HepG2 (cell line): Measurements from ENCODE around the gene DLG1. TPM values are rescaled to one million over a fixed set of nuclear protein-coding genes. Genes with fewer than 3 reads are reported as not detected.

ENCODE experiments used
- ATAC-seq: fragments of 200-7000 bp; cut with Tn5 transposase; 3 replicates; pipeline ENCODE4 v1.9.1; 2020; ENCODE audit warnings: mild to moderate bottlenecking, moderate library complexity
- BruUV-seq: library from RNA; stranded (reverse); fragments of 400-500 nt; replicated peaks from 2 replicates; lab custom pipeline; 2021; lab: Mats Ljungman, UMichigan
- CTCF ChIA-PET: fragments of 300-600 bp; formaldehyde crosslinking; extraction: SDS; loops from one replicate; lab custom pipeline; 2021; ENCODE audit warnings: low total read pairs, inconsistent platforms, low intra/inter-chr PET ratio; lab: Yijun Ruan, JAX
- POLR2A ChIA-PET: fragments of 350-600 bp; sonication (Branson Sonifier 250); formaldehyde crosslinking; loops from one replicate; lab custom pipeline; 2020; ENCODE audit warnings: antibody characterized with exemption, inconsistent platforms; lab: Yijun Ruan, JAX
- DNase-seq: peaks from one replicate; pipeline ENCODE4 v3.0.0-alpha.2; 2015; ENCODE audit warnings: low spot score
- FAIRE-seq: peaks from 3 replicates; lab custom pipeline; 2011; peaks lifted over from hg19 to GRCh38; lab: Jason Lieb, UNC
- H2AFZ ChIP-seq: one replicate; pipeline ENCODE4 v1.6.1; 2011; ENCODE audit warnings: low read length, inconsistent platforms
- H3K27ac ChIP-seq: fragments of 300-600 bp; 3 replicates; pipeline ENCODE4 v1.8.0; 2011; ENCODE audit warnings: mixed run types, mild to moderate bottlenecking, mixed read lengths, low read length, inconsistent platforms; ENCODE audit not compliant: insufficient read depth; ENCODE audit errors: extremely low read length
- H3K27me3 ChIP-seq, 2 experiments: fragments of 200-600 bp in 1 of 2; 2 replicates in 1 of 2; 3 replicates in 1 of 2; pipeline versions ENCODE4 v1.6.0 to v1.8.0; 2011; ENCODE audit warnings: low read length in 2 of 2, mild to moderate bottlenecking in 2 of 2, moderate library complexity in 2 of 2, inconsistent platforms in 1 of 2; ENCODE audit not compliant: insufficient read depth in 2 of 2, control insufficient read depth in 1 of 2
- H3K36me3 ChIP-seq, 2 experiments: fragments of 200-600 bp in 1 of 2; replicated peaks in 1 of 2; 2 replicates in 1 of 2; 3 replicates in 1 of 2; pipeline versions ENCODE4 v1.5.1 to v1.8.0; 2011; ENCODE audit warnings: low read length in 2 of 2, inconsistent platforms in 1 of 2; ENCODE audit not compliant: insufficient read depth in 2 of 2, control insufficient read depth in 1 of 2
- H3K4me1 ChIP-seq: 2 replicates; pipeline ENCODE4 v1.5.1; 2012; ENCODE audit warnings: low read length, inconsistent platforms; ENCODE audit not compliant: insufficient read depth
- H3K4me2 ChIP-seq: 2 replicates; pipeline ENCODE4 v1.6.0; 2011; ENCODE audit warnings: low read depth, low read length, inconsistent platforms
- H3K4me3 ChIP-seq, 3 experiments: fragments of 200-600 bp in 1 of 3; sonication (generic), shearing (Covaris generic) in 1 of 3; replicated peaks in 1 of 3; 2 replicates each; pipeline ENCODE4 v1.5.1; 2011 to 2016; ENCODE audit warnings: low read length in 3 of 3, inconsistent platforms in 2 of 3, low read depth in 2 of 3, mild to moderate bottlenecking in 2 of 3, control low read depth in 1 of 3, mixed read lengths in 1 of 3; ENCODE audit not compliant: insufficient read depth in 1 of 3
- H3K79me2 ChIP-seq: one replicate; pipeline ENCODE4 v1.6.1; 2011; ENCODE audit warnings: low read length, inconsistent platforms; ENCODE audit not compliant: insufficient read depth
- H3K9ac ChIP-seq: 2 replicates; pipeline ENCODE4 v1.6.0; 2011; ENCODE audit warnings: mild to moderate bottlenecking, low read depth, low read length, inconsistent platforms; ENCODE audit not compliant: insufficient read depth
- H3K9me3 ChIP-seq: 2 replicates; pipeline ENCODE4 v1.5.1; 2012; ENCODE audit warnings: mild to moderate bottlenecking, low read length
- H4K20me1 ChIP-seq: 2 replicates; pipeline ENCODE4 v1.6.0; 2011; ENCODE audit warnings: inconsistent platforms, mild to moderate bottlenecking, low read length, moderate library complexity; ENCODE audit not compliant: insufficient read depth
- CENPX ChIP-seq: sonication (generic); formaldehyde crosslinking; IDR thresholded peaks from 2 replicates; pipeline ENCODE4 v1.9.0; 2021; ENCODE audit warnings: mild to moderate bottlenecking, missing genetic modification reagents, moderate library complexity
- CREBL2 ChIP-seq: sonication (generic); formaldehyde crosslinking; IDR thresholded peaks from 2 replicates; pipeline ENCODE4 v1.8.1; 2023; ENCODE audit warnings: missing genetic modification reagents, mild to moderate bottlenecking, borderline replicate concordance
- FOXK2 ChIP-seq: fragments of 450-650 bp; IDR thresholded peaks from 2 replicates; pipeline ENCODE4 v1.6.1; 2016
- KDM5B ChIP-seq: sonication (generic); formaldehyde crosslinking; IDR thresholded peaks from 2 replicates; pipeline ENCODE4 v1.4.0; 2020; ENCODE audit warnings: missing genetic modification reagents, mild to moderate bottlenecking, borderline replicate concordance
- KLF13 ChIP-seq: sonication (generic); formaldehyde crosslinking; IDR thresholded peaks from 2 replicates; pipeline ENCODE4 v1.4.0; 2020; ENCODE audit warnings: mild to moderate bottlenecking, missing genetic modification reagents
- MAFF ChIP-seq: IDR thresholded peaks from 2 replicates; pipeline ENCODE4 v1.6.1; 2011; ENCODE audit warnings: low read depth, low read length, improper control_type of control experiment
- MAFK ChIP-seq, 2 experiments: IDR thresholded peaks in 1 of 2; conservative IDR thresholded peaks in 1 of 2; 2 replicates each; pipeline ENCODE4 v1.6.1; 2011; ENCODE audit warnings: improper control_type of control experiment in 2 of 2, low read length in 2 of 2
- MBNL3 ChIP-seq: fragments of 250-450 bp; sonication (Bioruptor Pico); conservative IDR thresholded peaks from 2 replicates; pipeline ENCODE4 v1.8.0; 2022; ENCODE audit warnings: mild to moderate bottlenecking, inconsistent platforms
- NFE2L2 ChIP-seq: fragments of 150-350 bp; IDR thresholded peaks from 2 replicates; pipeline ENCODE4 v1.6.1; 2014; ENCODE audit warnings: low read length
- PAX8 ChIP-seq: sonication (generic); formaldehyde crosslinking; IDR thresholded peaks from 2 replicates; pipeline ENCODE4 v1.8.0; 2022; ENCODE audit warnings: mild to moderate bottlenecking, missing genetic modification reagents, borderline replicate concordance
- PITX1 ChIP-seq: sonication (generic); formaldehyde crosslinking; IDR thresholded peaks from 2 replicates; pipeline ENCODE4 v1.5.1; 2020; ENCODE audit warnings: mild to moderate bottlenecking, missing genetic modification reagents
- RXRA ChIP-seq: sonication (generic); formaldehyde crosslinking; IDR thresholded peaks from 2 replicates; pipeline ENCODE4 v1.5.1; 2020; ENCODE audit warnings: missing genetic modification reagents
- SATB2 ChIP-seq: sonication (generic); formaldehyde crosslinking; IDR thresholded peaks from 2 replicates; pipeline ENCODE4 v1.5.0; 2020; ENCODE audit warnings: missing genetic modification reagents
- ZNF18 ChIP-seq: sonication (generic); formaldehyde crosslinking; IDR thresholded peaks from 2 replicates; pipeline ENCODE4 v1.8.0; 2022; ENCODE audit warnings: mild to moderate bottlenecking, missing genetic modification reagents; ENCODE audit not compliant: insufficient replicate concordance
- WGBS: methylation state at CpG from one replicate; pipeline ENCODE4 v1.1.6; 2017; ENCODE audit warnings: low lambda C conversion rate; 5-methylcytosine and 5-hydroxymethylcytosine counted together
- in situ Hi-C: cut with HindIII; loops from 2 replicates; pipeline ENCODE4 v1.10.0; 2017; ENCODE audit warnings: low pct_unique_long_range_greater_than_20kb; ENCODE audit not compliant: extremely low pct_ligation_motif_present
- intact Hi-C: fragments of 100-400 bp; cut with micrococcal nuclease; formaldehyde crosslinking; loops from one replicate; pipeline ENCODE4 v1.10.0; 2022; ENCODE audit not compliant: unreplicated experiment
- polyA plus RNA-seq, 8 experiments: library from polyadenylated mRNA; depleted of rRNA in 3 of 8; stranded (reverse) in 7 of 8; unstranded in 1 of 8; fragments of >200 nt; fragmentation: Illumina TruSeq in 4 of 8; extraction: Trizol in 4 of 8; gene quantifications; 2 replicates each; pipeline versions ENCODE4 v1.2.1 to v1.2.3, GENCODE V29; 2011 to 2016; ENCODE audit warnings: low read depth in 4 of 8, missing spikeins in 1 of 8, mixed read lengths in 1 of 8; ENCODE audit not compliant: insufficient read depth in 1 of 8
- total RNA-seq, 5 experiments: library from RNA; depleted of rRNA; stranded (reverse); fragments of >200 nt; fragmentation: Illumina TruSeq; extraction: Trizol; gene quantifications; 2 replicates each; pipeline ENCODE4 v1.2.3, GENCODE V29; 2016; ENCODE audit warnings: low read depth in 1 of 5

Gene DLG1
- total and polyA plus RNA-seq, 2 of the 13 experiments (the other 11 are each of a cell fraction or from before 2014, with no cell fraction given) = 30.5 to 104 TPM

GRCh38 chr3:197122394-197122793 lies 176.0 kb downstream of the DLG1 start:
- Histone ChIP-seq H2AFZ (no peak overlapping the region), H3K4me3 (no peak overlapping the region), H3K4me2 (no peak overlapping the region), H3K9me3 (no peaks in the 10 kb centered on the region), H3K27ac (no peak overlapping the region), H4K20me1 (no peaks in the 10 kb centered on the region), H3K79me2 (no peaks in the 10 kb centered on the region), H3K4me1 (no peaks in the 10 kb centered on the region), H3K36me3 (peaks cover 5 to 29% of the 10 kb centered on the region in 2 experiments), H3K9ac (no peak overlapping the region), H3K27me3 (no peaks in the 10 kb centered on the region; a peak in 1 of 5 replicates)
- in situ Hi-C loops = no loop called here
- intact Hi-C loops = no loop called here
- CTCF ChIA-PET = no interaction called here
- POLR2A ChIA-PET = no interaction called here
- no peak for DNase-seq
- no peak for FAIRE-seq
- WGBS = 95% methylated on average over 2 of the region's 2 CpGs
- ATAC-seq = no peak
- no TSS peak for BruUV-seq
- peak; percentile 44; the same call in 1 of the 2 replicates for TF ChIP-seq MAFF
- no peak for TF ChIP-seq PITX1 (CRISPR knock-in tag)
- no peak for TF ChIP-seq RXRA (CRISPR knock-in tag)
- TF ChIP-seq MAFK (conservative IDR thresholded peaks at IDR 0.05 in 1 of 2, IDR thresholded peaks at IDR 0.05 in 1 of 2; ENCODE audit: low read length in 2 of 2) = peak in 1 of 2 experiments; percentile 66; a peak in 2 of 4 replicates
- no peak for TF ChIP-seq KLF13 (CRISPR knock-in tag)
- no peak for TF ChIP-seq SATB2 (CRISPR knock-in tag)
- no peak for TF ChIP-seq PAX8 (CRISPR knock-in tag)
- no peak for TF ChIP-seq KDM5B (CRISPR knock-in tag)
- no peak for TF ChIP-seq CREBL2
- no peak for TF ChIP-seq CENPX (CRISPR knock-in tag)

- POLR2A ChIA-PET = no interaction called here
Measured at GRCh38 chr3:197117114-197117513, 181.3 kb downstream of the DLG1 start.

More at GRCh38 chr3:197117114-197117513, 181.3 kb downstream of the DLG1 start:
- Histone ChIP-seq H3K9me3 (no peaks in the 10 kb centered on the region), H3K27me3 (no peaks in the 10 kb centered on the region), H2AFZ (no peak overlapping the region), H3K4me2 (no peak overlapping the region), H3K4me1 (no peaks in the 10 kb centered on the region), H3K79me2 (no peaks in the 10 kb centered on the region), H3K36me3 (peaks cover 5 to 45% of the 10 kb centered on the region in 2 experiments), H3K27ac (no peak overlapping the region), H3K4me3 (no peak overlapping the region), H4K20me1 (no peaks in the 10 kb centered on the region), H3K9ac (no peak overlapping the region)
- TF ChIP-seq MAFK (conservative IDR thresholded peaks at IDR 0.05 in 1 of 2, IDR thresholded peaks at IDR 0.05 in 1 of 2; ENCODE audit: low read length in 2 of 2) (peak in 1 of 2 experiments; percentile 60; a peak in 3 of 4 replicates), MAFF (0 out of 2 replicates have a peak, but pooled peaks have one; percentile 30), ZNF18 (no peak), FOXK2 (no peak), MBNL3 (no peak), NFE2L2 (peak; percentile 72)
- no peak for FAIRE-seq
- no TSS peak for BruUV-seq
- 97% methylated on average over 2 of the region's 2 CpGs for WGBS
- no peak for DNase-seq
- ATAC-seq = no peak
- CTCF ChIA-PET = no interaction called here
- intact Hi-C loops = no loop called here
- in situ Hi-C loops = no loop called here
